SK-N-SH (cell line): ENCODE measurements around the gene ATP11A.

Experiments
- RAD21 ChIP-seq: IDR thresholded peaks from 2 replicates; pipeline ENCODE4 v1.6.1; 2012; ENCODE audit warnings: mild to moderate bottlenecking, low read length
- RFX5 ChIP-seq: IDR thresholded peaks from 2 replicates; pipeline ENCODE4 v1.6.1; 2012; ENCODE audit warnings: mild to moderate bottlenecking, improper control_type of control experiment, low read length
- TF ChIP-seq, protein P1 (sequence below): fragments of 200-600 bp; sonication (generic); IDR thresholded peaks from 2 replicates; pipeline ENCODE4 v1.6.1; 2017; ENCODE audit warnings: antibody characterized with exemption, mild to moderate bottlenecking, moderate library complexity

GRCh38 chr13:112733112-112733511, 43.3 kb downstream of the ATP11A start:
- TF ChIP-seq RAD21, result no peak
- TF ChIP-seq, protein P1, sequence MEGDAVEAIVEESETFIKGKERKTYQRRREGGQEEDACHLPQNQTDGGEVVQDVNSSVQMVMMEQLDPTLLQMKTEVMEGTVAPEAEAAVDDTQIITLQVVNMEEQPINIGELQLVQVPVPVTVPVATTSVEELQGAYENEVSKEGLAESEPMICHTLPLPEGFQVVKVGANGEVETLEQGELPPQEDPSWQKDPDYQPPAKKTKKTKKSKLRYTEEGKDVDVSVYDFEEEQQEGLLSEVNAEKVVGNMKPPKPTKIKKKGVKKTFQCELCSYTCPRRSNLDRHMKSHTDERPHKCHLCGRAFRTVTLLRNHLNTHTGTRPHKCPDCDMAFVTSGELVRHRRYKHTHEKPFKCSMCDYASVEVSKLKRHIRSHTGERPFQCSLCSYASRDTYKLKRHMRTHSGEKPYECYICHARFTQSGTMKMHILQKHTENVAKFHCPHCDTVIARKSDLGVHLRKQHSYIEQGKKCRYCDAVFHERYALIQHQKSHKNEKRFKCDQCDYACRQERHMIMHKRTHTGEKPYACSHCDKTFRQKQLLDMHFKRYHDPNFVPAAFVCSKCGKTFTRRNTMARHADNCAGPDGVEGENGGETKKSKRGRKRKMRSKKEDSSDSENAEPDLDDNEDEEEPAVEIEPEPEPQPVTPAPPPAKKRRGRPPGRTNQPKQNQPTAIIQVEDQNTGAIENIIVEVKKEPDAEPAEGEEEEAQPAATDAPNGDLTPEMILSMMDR, result no peak
- no peak for TF ChIP-seq RFX5
